Measurements from ENCODE around the gene TKTL2.
"Not testable (repeated sequence)": the region's sequence is repeated elsewhere in the genome, so short reads cannot be mapped to it uniquely, and the experiment has no call there.

TKTL2 gene

DNA sequence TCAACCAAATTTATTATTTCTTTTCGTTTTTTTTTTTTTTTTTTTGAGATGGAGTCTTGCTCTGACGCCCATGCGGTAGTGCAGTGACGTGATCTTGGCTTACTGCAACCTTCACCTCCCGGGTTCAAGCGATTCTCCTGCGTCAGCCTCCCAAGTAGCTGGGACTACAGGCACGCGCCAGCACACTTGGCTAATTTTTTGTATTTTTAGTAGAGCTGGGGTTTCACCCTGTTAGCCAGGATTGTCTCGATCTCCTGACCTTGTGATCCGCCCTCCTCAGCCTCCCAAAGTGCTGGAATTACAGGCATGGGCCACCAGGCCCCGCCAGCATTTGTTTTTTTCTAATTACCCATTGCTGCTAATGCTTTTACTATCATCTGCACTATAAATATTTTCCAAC lies 26.5 kb downstream of the TKTL2 start:
- DNase-seq (ENCODE audit: low read depth in 2 of 2) = not testable (repeated sequence)

DNA sequence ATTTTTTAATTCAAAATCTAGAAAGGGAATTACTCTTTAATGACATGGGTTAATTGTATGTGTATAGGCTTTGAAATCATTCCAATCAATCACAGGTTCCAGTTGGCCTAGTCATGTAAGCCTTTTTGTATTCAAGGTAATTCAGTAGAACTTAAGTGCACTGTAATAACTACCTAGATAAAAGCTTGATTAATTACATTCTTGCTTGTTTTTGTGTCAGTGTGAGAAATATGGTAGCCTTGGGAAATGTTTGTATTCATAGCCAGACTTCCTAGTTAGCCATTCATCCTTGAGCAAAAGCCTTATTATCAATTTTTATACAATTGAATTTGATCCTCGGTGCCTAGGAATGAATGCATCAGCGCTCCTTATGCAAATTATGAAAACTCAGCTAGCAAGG lies 33.5 kb downstream of the TKTL2 start:
- DNase-seq (ENCODE audit: low read depth in 2 of 2) = no peak
